GM18951 (cell line): ENCODE data around the gene KIF25.

ENCODE experiments used
- POLR2A ChIP-seq: IDR thresholded peaks from 4 replicates; pipeline ENCODE4 v1.6.1; 2011; ENCODE audit warnings: mild to moderate bottlenecking; ENCODE audit not compliant: insufficient read length, insufficient read depth; ENCODE audit errors: extremely low read depth
- in situ Hi-C: fragments of 300-500 bp; cut with MboI; formaldehyde crosslinking; loops from one replicate; pipeline ENCODE4 v1.12.0; 2022; ENCODE audit warnings: low sequenced_read_pairs, mixed read lengths, inconsistent platforms; ENCODE audit not compliant: unreplicated experiment

Gene KIF25

DNA sequence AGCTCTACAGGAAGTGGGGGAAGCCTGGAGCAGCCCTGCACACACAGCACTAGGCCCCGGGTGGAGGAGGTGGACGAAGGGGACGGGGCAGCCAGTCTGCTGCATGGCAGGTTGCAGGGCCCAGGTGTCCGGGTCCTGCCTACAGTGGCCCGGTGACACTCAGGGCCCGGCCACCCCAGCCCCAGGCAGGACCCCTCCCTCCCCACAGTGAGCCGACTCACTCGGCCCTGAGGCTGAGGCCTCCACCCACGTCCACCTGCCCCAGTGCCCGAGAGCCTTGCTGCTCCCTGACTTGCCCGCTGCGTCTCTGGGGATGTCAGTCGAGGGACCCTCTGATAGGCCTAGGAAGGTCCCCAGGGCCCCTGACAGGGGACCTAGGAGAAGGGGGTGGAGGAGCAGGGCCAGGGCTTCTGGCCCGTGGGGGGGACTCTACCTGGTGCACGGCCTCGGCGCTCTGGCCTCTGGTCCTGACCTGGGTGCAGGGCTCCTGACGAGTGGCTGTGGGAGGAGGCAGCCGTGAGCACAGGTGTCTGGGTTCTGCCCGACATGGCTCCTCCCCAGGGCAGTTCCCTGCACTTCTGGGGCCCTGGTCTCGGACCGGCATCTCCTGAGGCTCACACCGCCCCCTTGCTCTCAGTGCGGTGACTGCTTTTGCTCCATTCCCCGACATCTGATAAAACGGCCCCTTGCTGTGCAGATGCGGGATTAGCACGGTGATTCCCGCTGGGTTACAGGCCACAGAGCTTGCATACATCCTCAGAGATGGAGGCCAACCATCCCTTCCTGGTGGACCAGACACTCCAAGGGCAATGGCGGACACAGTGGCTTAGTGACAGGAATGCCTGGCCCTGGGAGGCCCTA lies 61.5 kb downstream of the KIF25 start:
- no peak for TF ChIP-seq POLR2A
- in situ Hi-C loops: no loop called here

DNA sequence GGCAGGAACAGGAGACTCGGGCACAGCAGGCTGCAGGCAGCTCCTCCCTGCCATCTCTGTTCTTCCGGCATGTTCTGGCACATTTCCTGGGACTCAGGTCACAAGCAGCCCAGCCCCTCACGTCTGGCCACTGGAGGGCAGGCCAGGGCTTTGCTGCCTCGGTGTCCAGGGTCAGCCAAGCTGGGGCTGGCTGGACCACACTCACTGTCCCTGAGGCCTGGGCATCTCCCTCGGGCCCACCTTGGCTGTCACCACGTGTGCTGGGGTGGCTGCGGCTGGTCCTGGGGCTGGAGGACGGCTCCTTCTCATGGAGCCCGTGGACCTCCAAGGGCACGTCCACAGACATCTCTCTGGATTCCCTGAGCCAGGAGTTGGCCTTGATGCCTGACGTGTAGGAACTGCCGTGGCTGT lies 63.1 kb downstream of the KIF25 start:
- no peak for TF ChIP-seq POLR2A
- in situ Hi-C loops: no loop called here

DNA sequence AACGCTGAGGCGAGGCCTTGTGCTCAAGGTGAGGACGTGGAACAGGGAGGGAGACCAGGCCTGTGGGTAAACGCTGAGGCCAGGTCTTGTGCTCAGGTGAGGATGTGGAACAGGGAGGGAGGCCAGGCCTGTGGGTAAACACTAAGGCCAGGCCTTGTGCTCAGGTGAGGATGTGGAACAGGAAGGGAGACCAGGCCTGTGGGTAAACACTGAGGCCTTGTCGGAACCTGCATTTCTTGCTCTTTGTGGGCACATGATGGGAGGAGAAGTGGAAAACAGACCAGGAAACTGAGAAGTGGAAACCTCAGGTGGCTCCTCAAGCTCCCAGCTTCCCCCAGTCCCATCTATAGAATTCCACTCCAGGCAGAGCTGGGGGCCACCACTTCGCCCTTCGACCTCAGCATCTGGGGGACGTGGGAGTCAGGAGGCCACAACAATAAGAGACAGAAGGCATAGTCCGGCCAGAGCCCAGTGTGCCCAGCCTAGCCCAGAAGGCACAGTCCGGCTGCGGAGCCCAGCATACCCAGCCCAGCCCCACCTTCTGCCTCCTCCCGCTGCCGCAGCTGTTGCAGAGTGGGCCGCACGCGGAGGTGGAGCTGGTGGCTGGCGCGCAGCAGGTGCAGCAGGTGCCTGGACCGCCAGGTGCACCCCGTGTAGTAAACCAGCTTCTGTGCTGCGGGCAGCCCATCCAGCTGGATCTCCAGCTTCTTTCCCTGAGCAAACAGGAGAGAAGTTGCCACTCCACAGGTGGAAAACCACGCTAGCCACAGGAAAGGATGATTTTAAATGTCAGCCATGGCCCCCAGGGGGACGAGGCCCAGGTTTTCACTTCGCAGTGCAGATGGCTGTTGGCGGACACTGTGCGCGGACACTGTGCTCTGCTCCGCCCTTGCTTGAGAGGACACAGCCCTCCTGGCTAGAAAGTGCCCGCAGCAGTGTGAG lies 64.1 kb downstream of the KIF25 start:
- TF ChIP-seq POLR2A: no peak
- in situ Hi-C loops: no loop called here

DNA sequence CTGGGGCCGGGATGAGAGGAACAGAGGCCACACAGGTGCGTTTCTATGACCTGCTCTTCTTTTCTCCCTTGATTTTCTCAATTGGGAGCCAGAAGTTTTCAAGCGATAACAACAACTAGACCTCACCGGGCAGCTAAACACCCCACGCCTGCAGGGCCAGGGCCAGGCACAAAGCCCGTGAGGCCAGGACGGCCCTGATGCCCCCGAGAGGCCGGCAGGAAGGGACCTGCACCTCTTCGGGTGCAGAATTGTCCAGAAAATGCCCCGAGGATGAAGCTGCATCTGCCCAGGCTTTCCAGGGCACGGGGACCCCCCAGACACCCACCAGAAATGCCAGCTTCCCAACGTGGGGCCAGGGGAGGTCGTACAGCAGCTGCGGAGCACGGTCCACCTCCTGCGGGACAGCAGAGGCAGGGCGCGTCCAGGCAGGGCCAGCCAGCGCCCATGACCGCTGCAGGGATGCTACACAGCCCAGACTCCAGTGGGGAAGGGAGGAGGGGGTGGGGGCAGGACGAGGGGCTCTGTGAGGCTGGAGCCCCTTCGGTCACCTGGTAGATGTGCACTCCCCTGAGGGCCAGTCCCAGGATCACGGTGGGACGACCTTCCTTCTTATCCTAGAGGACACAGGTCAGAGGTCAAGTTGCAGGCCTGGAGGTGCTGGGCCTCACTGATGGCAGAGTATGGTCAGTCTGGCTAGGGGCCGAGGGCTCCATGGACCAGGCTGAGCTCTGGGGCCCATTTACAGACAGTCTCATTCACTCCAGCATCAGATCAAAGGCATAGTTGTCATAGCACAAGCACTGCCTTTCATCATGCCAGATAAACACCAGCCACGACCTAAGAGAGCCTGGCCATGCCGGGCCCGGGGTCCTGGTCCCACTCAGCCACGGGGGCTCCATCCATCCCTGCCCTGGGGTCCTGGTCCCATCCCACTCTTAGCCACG lies 65.1 kb downstream of the KIF25 start:
- in situ Hi-C loops: no loop called here
- TF ChIP-seq POLR2A: no peak

DNA sequence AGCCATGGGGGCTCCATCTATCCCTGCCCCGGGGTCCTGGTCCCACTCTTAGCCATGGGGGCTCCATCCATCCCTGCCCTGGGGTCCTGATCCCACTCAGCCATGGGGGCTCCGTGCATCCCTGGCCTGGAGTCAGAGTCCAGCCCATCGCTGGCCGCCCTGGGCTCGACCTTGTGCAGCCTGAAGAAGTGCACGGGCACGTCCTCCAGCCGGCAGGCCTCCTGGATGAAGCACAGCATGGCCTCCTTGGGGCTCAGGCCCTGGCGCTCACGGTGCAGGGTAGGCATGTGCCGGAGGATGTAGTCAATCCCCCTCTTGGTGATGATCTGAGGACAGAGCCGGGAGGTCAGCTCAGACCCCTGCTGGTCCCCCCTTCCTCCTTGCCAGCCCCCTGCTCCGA lies 66.0 kb downstream of the KIF25 start:
- in situ Hi-C loops: no loop called here
- TF ChIP-seq POLR2A: no peak

DNA sequence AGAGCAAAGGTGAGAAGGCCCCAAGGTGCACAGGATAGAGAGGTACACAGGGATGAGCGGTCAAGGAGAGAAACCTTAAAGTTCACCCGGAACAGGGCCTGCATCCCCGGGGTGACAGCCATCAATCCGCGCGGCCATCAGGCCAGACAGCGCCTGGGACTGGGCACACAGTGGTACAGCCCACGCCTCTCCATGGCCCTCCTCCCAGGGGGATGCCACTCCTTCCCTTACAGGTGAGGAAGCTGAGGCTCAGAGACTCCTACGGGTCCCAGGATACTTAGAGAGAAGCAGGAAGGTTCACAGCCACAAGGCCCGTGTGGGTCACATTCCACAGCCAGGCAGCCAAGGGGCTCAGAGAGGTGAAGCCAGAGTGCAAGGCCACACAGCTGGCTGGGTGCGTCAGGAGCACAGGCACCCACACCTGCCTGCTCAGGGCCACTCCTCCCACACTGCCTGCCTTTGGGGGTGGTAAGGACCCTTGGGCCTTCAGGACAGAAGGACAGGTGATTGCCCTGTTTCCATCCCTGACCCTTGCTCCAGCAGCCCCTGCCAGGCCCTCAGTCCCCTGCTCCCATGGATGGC lies 66.8 kb downstream of the KIF25 start:
- no peak for TF ChIP-seq POLR2A
- in situ Hi-C loops: no loop called here

DNA sequence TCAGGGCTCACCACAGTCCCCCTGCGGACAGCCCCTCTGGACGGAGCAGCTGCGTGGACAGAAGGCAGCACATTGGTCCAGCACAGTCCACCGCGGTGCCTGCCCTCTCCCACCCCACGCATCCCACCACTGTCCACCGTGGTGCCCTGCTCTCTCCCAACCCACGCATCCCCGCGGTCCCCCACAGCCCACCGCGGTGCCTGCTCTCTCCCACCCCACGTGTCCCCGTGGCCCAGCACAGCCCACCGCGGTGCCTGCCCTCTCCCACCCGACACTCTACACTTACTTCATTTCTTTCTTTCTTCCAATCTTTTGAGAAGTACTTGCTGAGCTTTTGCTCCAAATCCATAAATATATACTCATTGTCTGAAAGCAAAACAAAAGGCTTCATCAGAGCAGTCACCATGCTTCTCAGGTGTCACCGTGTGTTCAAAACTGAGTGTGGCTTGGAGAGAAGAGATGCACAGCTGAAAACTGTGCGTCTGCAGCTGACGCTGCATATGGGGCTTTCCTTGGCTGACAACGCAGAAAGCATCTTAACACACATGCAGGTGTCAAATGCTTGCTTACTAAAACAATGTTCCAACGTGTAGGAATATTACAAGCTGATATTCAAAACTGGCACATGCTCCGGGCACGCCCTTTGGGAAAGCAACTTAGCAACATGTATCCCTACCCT lies 69.7 kb downstream of the KIF25 start:
- TF ChIP-seq POLR2A: no peak
- in situ Hi-C loops: no loop called here

DNA sequence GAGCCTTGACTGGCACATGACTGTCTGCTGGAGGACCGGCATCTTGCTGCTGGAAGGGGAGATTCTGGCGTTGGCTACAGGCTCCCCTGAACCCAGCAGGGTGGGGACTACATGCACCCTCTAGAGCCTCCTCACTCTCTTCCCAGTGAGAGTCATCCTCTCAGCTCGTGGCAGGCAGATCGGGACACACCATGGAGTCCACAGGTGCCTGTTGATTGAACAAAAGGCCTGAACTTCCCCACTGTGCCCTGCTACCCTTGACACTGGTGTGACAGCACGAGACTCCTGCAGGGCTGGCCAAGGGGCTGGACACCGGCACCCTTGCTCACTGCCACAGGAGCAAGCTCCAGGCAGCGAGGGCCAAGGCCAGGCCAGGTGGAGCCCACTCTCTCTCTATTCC lies 73.3 kb downstream of the KIF25 start:
- no peak for TF ChIP-seq POLR2A
- in situ Hi-C loops: no loop called here

DNA sequence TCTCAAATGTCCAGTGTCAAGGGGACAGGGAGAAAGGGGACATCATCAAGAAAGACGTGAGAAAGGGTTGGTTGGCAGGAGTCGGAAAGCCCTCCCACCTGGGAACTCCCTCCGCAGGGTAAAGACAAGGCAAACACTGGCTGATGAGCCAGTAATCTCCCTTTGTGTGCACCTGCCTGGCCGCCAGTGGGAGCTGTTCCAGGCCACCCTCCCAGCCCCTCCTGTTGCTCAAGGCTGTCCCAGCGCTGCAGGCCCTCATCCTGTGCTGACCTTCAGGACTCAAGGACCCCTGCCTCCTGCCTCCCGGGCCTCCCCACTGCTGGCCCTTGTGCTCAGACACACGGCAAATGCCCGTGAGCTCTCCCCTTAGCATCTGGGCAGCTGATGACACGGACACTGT lies 74.1 kb downstream of the KIF25 start:
- in situ Hi-C loops: no loop called here
- no peak for TF ChIP-seq POLR2A

DNA sequence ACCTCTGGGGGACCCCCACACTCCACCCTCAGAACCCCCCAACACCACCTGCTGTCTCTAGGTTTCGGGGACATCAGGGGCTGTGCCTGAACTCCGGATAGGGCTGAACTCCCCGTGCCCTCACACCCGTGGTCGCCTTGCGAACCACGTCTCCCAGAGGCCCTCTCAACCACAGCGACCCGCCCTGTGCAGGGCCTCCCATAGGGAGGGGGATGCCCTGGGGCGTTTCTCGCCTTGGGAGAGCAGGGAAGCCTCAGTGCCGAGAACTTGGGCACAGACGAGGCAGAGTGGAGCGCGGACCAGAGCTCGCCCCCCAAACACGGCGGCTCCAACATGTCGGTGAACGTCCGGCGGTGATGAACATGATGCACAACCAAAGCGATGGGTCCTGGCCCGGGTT lies 74.8 kb downstream of the KIF25 start:
- TF ChIP-seq POLR2A: no peak

DNA sequence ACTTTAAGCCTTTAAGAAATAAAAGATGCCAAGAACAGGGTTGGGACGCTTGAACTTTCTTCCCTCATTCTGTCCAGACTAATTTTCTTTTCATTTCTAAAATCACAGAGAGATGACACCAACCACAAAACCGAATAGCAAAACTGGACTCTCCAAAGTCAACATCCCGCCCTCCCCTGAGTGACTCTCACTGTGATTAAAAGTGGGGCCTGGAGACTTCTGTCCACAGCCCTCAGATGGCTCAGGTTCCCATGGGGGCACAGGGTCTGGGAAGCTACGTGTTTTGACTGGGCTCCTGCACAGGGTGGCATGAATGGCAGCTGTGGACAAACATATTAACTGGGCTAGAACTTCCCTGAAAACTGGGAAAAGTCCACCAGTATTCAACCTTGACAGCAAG lies 75.3 kb downstream of the KIF25 start:
- no peak for TF ChIP-seq POLR2A
- in situ Hi-C loops: no loop called here

More for the DNA sequence above, 74.8 kb downstream of the KIF25 start:
- in situ Hi-C loops: no loop called here
